Muscle of arm (tissue), 12 donors: ENCODE measurements around the gene ID2. TPM values are rescaled to one million over a fixed set of nuclear protein-coding genes. Genes with fewer than 3 reads are reported as not detected.

ENCODE experiments used
- DNase-seq: peaks from one replicate; pipeline ENCODE4 v3.0.0-alpha.2; 2013
- polyA plus RNA-seq, 12 donors: library from polyadenylated mRNA; unstranded; fragments of 120-200 nt; gene quantifications; one replicate each; pipeline ENCODE4 v1.2.1, GENCODE V29; 2013; ENCODE audit not compliant: insufficient read length in 12 of 12

The ID2 gene
- polyA plus RNA-seq, 12 donors: 24.6 to 163 (median 34.2) TPM; not detected in 1

- DNase-seq: no peak
Measured at GRCh38 chr2:8663997-8664396, 17.9 kb upstream of the ID2 start.

GRCh38 chr2:8666581-8666980, 15.3 kb upstream of the ID2 start:
- DNase-seq: no peak

GRCh38 chr2:8667896-8668512, 13.9 kb upstream of the ID2 start:
- no peak for DNase-seq

DNA sequence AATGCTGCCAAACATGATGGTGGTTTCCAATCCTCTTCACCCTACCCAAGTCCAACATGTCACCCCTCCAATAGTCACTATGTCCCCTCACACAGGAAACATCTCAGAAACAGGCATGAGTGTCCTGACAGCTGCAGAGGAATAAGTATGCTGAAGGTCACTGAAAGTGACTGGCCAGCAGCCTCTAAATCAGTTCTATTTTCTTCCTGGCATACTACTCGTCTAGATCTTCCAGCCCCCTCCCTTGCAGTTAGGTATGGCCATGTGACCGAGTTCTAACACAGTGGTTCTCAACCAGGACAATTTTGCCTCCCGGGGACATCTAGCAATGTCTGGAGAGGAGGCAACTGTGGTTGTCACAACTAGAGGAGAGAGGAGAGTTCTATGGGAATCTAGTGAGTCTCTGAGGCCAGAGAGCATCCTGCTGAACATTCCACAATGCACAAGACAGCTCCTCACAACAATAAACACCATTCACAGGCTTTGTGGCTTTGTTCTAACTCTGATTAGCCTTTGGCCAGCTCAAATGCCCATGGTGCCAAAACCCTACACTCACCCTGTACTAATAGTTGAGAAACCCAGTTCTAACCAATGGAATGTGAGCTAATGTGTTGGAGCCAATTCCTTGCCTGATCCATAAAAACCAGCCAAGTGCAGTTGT, 12.6 kb upstream of the ID2 start:
- DNase-seq: no peak

- DNase-seq: no peak
Measured at GRCh38 chr2:8670580-8670979, 11.3 kb upstream of the ID2 start.

DNA sequence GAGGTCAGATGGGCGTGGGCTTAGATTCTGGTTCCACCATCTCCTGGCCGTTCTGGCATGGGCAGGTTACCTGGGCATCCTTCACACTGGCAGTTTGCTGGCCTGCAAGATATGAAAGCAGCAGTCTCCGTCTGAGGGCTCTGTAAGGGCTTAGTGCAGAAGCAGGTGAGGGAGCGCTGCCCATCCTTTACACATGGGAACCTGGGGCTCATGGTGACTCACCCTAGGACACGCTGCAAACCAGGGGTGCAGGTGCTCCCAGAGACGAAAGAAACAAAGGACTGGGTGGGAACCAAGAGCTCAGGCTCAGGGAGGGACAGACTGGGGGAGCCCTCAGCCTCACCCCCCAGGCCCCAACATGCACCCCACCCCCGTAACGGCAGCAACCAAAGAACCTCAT, 10.7 kb upstream of the ID2 start:
- no peak for DNase-seq

DNA sequence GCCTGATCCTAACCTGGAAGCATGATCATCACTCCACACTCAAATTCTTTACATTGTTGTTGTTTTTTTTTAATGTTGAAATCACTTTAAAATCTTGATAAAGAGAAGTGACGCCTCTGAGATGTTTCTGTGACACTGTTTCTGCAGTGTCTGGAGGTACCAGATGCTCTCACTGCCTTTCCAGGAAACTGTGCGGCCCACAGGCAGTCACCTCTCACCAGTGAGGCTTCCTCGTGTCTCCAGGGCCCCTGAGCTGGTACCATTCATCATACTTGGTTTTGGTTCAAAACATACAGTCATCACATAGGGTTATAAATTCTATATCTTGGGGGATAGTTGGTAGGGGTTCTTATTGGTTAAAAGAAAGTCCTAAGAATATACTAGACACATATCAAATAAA, 10.1 kb upstream of the ID2 start:
- no peak for DNase-seq

DNA sequence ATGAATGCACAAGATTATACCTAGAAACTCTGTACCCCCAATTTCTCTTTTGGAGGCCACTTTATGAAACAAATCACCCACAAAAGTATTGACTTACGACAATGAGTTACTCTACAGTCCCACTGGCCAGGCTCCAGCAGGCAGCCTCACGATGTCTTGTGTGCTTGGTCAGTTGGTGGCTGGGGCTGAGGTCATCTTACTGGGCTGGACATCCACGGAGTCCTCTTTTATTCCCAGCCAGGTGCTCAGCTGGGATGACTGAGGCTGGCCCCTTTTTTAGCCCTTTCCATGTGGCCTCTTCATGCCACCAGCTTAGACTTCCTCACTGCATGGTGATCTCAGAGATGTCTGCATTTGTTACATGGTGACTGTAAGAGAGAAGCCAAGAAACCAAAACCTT, 8.9 kb upstream of the ID2 start:
- DNase-seq: no peak

DNA sequence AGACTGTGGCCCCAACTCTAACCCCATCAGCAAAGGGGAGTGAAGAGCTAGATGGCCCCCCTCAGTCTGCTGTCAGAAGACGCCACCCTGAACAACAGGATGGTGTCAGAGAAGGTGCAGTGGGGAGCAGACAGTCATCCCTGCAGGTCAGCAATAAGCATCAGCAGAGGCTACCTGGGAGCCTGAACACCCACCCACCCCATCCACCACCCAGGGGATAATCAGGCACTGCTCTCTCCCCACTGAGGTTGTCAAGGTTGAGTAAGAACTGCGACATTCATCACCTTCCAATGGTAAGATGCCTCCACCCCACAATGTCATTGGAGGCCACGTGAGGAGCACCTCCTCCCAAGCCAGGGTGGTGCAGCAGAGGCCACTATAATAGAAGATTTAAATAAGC, 8.5 kb upstream of the ID2 start:
- no peak for DNase-seq

- no peak for DNase-seq
Measured at GRCh38 chr2:8674420-8675009, 7.3 kb upstream of the ID2 start.

DNA sequence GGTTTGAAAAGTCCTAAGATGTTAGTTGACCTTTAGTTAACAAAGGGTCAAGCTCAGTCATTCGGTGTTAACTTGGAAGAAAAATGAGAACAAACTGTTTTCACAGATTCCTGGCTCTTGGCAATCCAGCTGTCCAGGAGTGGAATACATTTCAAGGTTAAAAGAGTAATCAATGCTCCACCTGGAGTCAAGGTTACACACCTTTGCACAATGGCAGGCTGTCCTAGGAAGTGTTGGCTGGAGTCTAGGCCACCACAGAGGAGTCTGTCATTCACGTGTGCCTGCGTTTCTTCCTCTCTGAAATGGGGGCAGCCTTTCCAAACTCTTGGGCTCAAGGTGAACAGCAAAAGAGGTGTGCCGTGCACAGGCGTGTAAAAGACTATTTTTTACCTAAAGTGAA, 6.3 kb upstream of the ID2 start:
- no peak for DNase-seq

DNA sequence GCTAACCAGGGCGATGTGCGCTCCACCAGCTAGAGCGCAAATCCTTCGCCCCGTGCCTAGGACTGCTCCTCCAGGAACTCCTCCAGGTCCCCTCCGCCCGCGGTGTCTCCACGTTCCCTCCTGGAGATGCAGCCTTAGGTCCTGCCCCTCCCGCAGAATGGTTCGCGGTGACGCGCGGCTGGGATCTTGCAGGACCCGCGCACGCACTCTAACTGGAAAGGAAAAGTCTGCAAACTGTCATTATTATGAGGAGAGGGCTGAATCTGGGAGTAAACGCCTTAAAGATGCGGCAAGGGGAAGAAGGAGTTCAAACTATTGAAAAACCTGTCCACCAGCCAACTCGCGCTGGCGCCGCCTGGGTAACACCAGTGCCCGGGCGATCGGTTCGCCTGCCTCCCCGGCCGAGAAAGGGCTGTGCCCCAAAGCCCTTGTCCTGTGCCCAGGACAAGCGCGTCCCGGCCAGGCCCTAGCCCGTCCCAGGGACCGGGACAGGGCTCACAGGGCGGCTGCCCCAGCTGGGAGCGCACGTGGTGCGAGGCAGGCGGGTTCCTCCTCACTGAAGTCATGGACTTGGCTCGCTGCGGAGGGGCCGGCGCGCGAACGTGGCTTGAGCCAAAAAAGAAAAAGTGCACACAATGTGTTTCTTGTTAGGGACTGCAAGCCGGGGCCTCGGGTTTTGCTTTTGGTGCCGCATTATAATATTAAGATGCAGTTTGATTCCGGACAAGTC, 5.5 kb upstream of the ID2 start:
- peak; percentile 91 for DNase-seq

DNA sequence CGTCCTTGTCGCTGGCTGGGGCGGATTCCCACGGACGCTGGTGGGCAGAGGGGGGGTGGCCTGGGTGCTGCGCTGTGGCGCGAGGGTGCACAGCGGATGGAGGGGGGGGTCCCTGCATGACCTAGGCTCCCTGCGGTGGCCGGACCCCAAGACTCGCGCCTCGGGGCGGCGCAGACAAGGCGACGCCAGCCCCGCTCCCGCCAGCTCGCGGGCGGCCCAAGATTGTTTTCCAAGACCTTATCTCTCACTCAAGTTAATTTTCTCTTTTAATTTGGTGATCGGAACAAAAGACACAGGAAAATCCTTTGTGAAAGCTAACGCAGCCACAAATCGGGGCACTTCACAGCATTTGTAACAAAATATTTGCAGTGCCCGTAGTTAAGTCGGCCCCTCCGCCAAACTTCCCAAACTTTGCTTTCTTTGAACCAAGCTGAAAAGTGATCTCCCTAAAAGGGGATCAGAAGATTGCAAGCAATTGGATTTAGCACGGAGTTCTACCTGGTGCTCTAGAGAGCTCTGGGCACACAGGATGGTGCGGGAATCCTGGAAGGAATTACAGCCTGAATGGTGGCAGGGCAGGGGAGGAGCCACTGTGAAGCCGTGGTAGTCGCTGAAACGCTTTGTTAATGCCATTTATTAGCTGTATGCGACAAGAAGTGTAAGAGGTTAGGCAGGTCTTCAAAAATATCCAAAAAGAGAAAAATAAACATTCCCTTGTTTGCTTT, 4.8 kb upstream of the ID2 start:
- peak; percentile 40 for DNase-seq

GRCh38 chr2:8677646-8678592, 3.9 kb upstream of the ID2 start:
- DNase-seq: peak; percentile 85

DNA sequence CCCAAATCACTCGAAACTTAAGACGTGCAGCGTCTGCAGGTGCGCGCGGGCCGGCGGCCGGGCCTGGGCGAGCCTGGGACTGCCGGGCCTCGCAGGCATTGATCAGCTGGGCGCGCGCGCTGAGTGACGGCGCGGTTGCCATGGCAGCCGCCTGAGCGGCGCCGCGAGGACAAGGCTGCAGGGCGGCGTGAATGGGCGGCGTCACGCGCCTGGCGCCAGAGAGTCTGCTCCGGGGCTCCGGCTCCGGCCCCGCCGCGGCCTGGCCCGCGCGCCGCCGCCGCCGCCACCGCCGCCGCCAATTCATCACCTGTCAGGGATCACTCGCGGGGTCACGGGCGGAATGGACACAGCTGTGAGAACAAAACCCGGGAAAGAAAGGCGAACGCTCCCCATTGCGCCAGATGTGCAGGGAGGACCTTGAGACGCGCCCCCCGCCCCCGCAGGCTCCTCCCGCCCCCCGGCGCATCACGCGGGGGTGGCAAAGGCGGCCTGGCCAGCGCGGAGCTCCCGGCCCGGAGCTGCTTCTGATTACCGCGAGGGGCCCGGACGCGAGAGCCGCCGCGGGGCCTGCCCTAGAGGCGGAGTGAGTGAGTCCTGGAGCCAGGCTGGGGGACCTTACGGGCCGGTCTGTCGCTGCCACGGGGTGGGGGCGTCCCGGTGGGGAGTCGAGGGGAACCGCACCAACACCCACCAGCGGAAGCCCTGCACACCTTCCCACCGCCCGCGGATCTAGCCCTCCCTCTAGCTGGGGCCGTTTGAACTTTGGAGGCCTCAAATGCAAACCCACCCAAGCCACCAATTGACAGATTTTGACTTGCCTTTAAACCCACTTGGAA, 2.9 kb upstream of the ID2 start:
- DNase-seq: peak; percentile 93

GRCh38 chr2:8679567-8679826, 2.4 kb upstream of the ID2 start:
- DNase-seq: peak; percentile 35

DNA sequence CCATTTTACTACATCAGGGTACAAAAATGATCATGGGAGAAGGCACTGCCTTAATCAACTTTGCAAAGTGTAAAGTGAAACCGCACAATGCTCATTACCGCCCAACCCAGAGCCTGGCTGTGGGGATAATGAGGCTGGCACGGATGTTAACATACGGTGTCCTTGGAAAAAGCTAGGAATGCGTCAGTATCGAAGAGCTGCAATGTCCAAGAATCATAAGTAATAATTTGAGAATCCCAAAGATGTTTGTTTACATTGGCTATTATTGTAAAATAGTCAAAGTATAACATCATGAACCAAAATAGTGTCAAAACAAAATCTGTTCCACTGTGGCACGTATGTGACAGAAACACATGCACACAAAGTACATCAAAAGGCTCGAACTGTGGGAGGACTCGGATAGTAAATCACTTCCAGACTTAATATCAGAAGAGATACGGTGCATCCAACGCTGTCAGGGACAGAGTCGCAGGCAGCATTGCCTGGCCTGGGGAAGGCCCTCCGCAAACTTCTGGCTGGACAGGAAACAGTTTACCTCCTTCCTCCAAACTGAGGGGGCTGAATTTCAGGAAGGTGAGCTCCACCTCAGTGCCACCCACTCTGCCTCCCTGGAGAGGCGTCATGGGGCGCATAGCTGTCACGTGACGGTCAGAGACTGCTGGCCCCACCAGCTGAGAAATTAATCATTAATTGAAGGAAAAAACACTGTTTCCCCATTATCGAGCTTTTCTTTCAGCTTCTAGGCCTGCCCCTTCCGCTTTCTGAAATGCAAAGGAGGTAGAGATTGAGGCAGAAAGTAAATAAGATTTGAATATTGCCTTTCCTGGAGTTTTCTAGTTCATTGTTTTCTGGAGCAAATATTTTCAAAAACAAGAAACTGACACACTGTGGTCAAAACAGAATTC, 1.8 kb upstream of the ID2 start:
- peak; percentile 50 for DNase-seq

- DNase-seq: peak; percentile 56
Measured at GRCh38 chr2:8680822-8681760, 765 bp upstream of the ID2 start.
